GM18499 (cell line): ENCODE results near the gene CNTNAP5.

Experiments
- ATAC-seq: cut with Tn5 transposase; IDR thresholded peaks from one replicate; pipeline ENCODE4 v1.9.1; 2021; ENCODE audit warnings: moderate number of reproducible peaks; ENCODE audit not compliant: insufficient read depth, unreplicated experiment

The CNTNAP5 gene

GRCh38 chr2:124050833-124051497 is 25.9 kb downstream of the CNTNAP5 start:
- ATAC-seq, result no peak

- ATAC-seq, result no peak
Measured at GRCh38 chr2:124053796-124054195, 28.7 kb downstream of the CNTNAP5 start.

- ATAC-seq, result no peak
Measured at GRCh38 chr2:124063596-124063995, 38.5 kb downstream of the CNTNAP5 start.

- no peak for ATAC-seq
Measured at GRCh38 chr2:124065636-124066035, 40.5 kb downstream of the CNTNAP5 start.

GRCh38 chr2:124066776-124067175 is 41.7 kb downstream of the CNTNAP5 start:
- ATAC-seq, result no peak

GRCh38 chr2:124079045-124079444 is 54.0 kb downstream of the CNTNAP5 start:
- no peak for ATAC-seq

- no peak for ATAC-seq
Measured at GRCh38 chr2:124080281-124081153, 55.4 kb downstream of the CNTNAP5 start.

GRCh38 chr2:124081154-124081716 is 56.1 kb downstream of the CNTNAP5 start:
- ATAC-seq, result no peak

- ATAC-seq, result no peak
Measured at GRCh38 chr2:124088616-124089015, 63.5 kb downstream of the CNTNAP5 start.

- ATAC-seq, result no peak
Measured at GRCh38 chr2:124091721-124092120, 66.6 kb downstream of the CNTNAP5 start.

- no peak for ATAC-seq
Measured at GRCh38 chr2:124092651-124093050, 67.6 kb downstream of the CNTNAP5 start.

GRCh38 chr2:124104914-124105313 is 79.8 kb downstream of the CNTNAP5 start:
- no peak for ATAC-seq

GRCh38 chr2:124112206-124112605 is 87.1 kb downstream of the CNTNAP5 start:
- no peak for ATAC-seq

GRCh38 chr2:124112966-124113365 is 87.9 kb downstream of the CNTNAP5 start:
- ATAC-seq, result no peak

- ATAC-seq, result no peak
Measured at GRCh38 chr2:124120246-124120645, 95.2 kb downstream of the CNTNAP5 start.

GRCh38 chr2:124121106-124121505 is 96.0 kb downstream of the CNTNAP5 start:
- no peak for ATAC-seq

GRCh38 chr2:124121760-124122275 is 96.7 kb downstream of the CNTNAP5 start:
- ATAC-seq, result no peak

- no peak for ATAC-seq
Measured at GRCh38 chr2:124122340-124122739, 97.3 kb downstream of the CNTNAP5 start.

- ATAC-seq, result no peak
Measured at GRCh38 chr2:124131276-124131675, 106.2 kb downstream of the CNTNAP5 start.

GRCh38 chr2:124136110-124136509 is 111.0 kb downstream of the CNTNAP5 start:
- no peak for ATAC-seq

- no peak for ATAC-seq
Measured at GRCh38 chr2:124138076-124138475, 113.0 kb downstream of the CNTNAP5 start.
